H9 (cell line): ENCODE results near the gene FSIP1. TPM values are rescaled to one million over a fixed set of nuclear protein-coding genes. Genes with fewer than 3 reads are reported as not detected.

Experiments
- DNase-seq: peaks from one replicate; pipeline ENCODE4 v3.0.0-alpha.2; 2017
- H2AFZ ChIP-seq: one replicate; pipeline ENCODE4 v1.6.1; 2013; ENCODE audit warnings: mild to moderate bottlenecking, low read length, control low read depth, moderate library complexity
- H2AK5ac ChIP-seq: 2 replicates; pipeline ENCODE4 v1.6.1; 2013; ENCODE audit warnings: low read length, control low read depth, mixed read lengths; ENCODE audit not compliant: insufficient read length
- H2BK120ac ChIP-seq: one replicate; pipeline ENCODE4 v1.6.1; 2013; ENCODE audit warnings: low read depth, mild to moderate bottlenecking, low read length, control low read depth, inconsistent platforms; ENCODE audit not compliant: poor library complexity, severe bottlenecking
- H2BK12ac ChIP-seq: 2 replicates; pipeline ENCODE4 v1.6.1; 2013; ENCODE audit warnings: low read length, control low read depth, mixed read lengths, low read depth; ENCODE audit not compliant: insufficient read length
- H2BK15ac ChIP-seq: 2 replicates; pipeline ENCODE4 v1.6.1; 2013; ENCODE audit warnings: low read depth, low read length, control low read depth
- H2BK20ac ChIP-seq: one replicate; pipeline ENCODE4 v1.6.1; 2013; ENCODE audit warnings: low read depth, mild to moderate bottlenecking, low read length, control low read depth, inconsistent platforms; ENCODE audit not compliant: poor library complexity, severe bottlenecking
- H2BK5ac ChIP-seq: 2 replicates; pipeline ENCODE4 v1.6.1; 2013; ENCODE audit warnings: low read length, control low read depth, mixed read lengths; ENCODE audit not compliant: insufficient read length
- H3K14ac ChIP-seq: 2 replicates; pipeline ENCODE4 v1.6.1; 2013; ENCODE audit warnings: low read length, control low read depth; ENCODE audit not compliant: insufficient read depth
- H3K18ac ChIP-seq: 2 replicates; pipeline ENCODE4 v1.6.1; 2013; ENCODE audit warnings: low read depth, mild to moderate bottlenecking, mixed read lengths, low read length, control low read depth; ENCODE audit not compliant: insufficient read length
- H3K23ac ChIP-seq: 2 replicates; pipeline ENCODE4 v1.6.1; 2013; ENCODE audit warnings: low read length, control low read depth, mixed read lengths, low read depth; ENCODE audit not compliant: insufficient read length
- H3K23me2 ChIP-seq: 2 replicates; pipeline ENCODE4 v1.6.1; 2013; ENCODE audit warnings: low read depth, mild to moderate bottlenecking, mixed read lengths, low read length, control low read depth; ENCODE audit not compliant: insufficient read length, poor library complexity, severe bottlenecking
- H3K27ac ChIP-seq: 2 replicates; pipeline ENCODE4 v1.5.1; 2013; ENCODE audit warnings: low read length, control low read depth, mixed read lengths, low read depth; ENCODE audit not compliant: insufficient read length
- H3K27me3 ChIP-seq: 2 replicates; pipeline ENCODE4 v1.6.1; 2013; ENCODE audit warnings: low read length, control low read depth, inconsistent platforms; ENCODE audit not compliant: insufficient read depth
- H3K4ac ChIP-seq: 2 replicates; pipeline ENCODE4 v1.6.1; 2013; ENCODE audit warnings: low read depth, mild to moderate bottlenecking, control low read depth, inconsistent platforms, low read length, moderate library complexity
- H3K4me1 ChIP-seq: 2 replicates; pipeline ENCODE4 v1.6.1; 2013; ENCODE audit warnings: low read length, control low read depth, inconsistent platforms; ENCODE audit not compliant: insufficient read depth
- H3K4me2 ChIP-seq: 2 replicates; pipeline ENCODE4 v1.6.1; 2013; ENCODE audit warnings: low read length, control low read depth, mixed read lengths; ENCODE audit not compliant: insufficient read length, insufficient read depth
- H3K56ac ChIP-seq: 2 replicates; pipeline ENCODE4 v1.6.1; 2013; ENCODE audit warnings: low read depth, mild to moderate bottlenecking, mixed read lengths, low read length, control low read depth; ENCODE audit not compliant: insufficient read length
- H3K79me1 ChIP-seq: 2 replicates; pipeline ENCODE4 v1.6.1; 2013; ENCODE audit warnings: low read depth, mild to moderate bottlenecking, moderate library complexity, low read length, control low read depth, inconsistent platforms; ENCODE audit not compliant: insufficient read depth, poor library complexity, severe bottlenecking
- H3K79me2 ChIP-seq: 2 replicates; pipeline ENCODE4 v1.6.1; 2013; ENCODE audit warnings: low read length, control low read depth, inconsistent platforms; ENCODE audit not compliant: insufficient read depth
- H3K9ac ChIP-seq: 2 replicates; pipeline ENCODE4 v1.6.1; 2013; ENCODE audit warnings: low read length, control low read depth, mixed read lengths; ENCODE audit not compliant: insufficient read length; ENCODE audit errors: extremely low read depth
- H3K9me3 ChIP-seq: one replicate; pipeline ENCODE4 v1.6.1; 2013; ENCODE audit warnings: low read depth, low read length, inconsistent platforms; ENCODE audit not compliant: control insufficient read depth
- H3T11ph ChIP-seq: one replicate; pipeline ENCODE4 v1.6.1; 2013; ENCODE audit warnings: mild to moderate bottlenecking, low read length, control low read depth, inconsistent platforms
- H4K20me1 ChIP-seq: one replicate; pipeline ENCODE4 v1.6.1; 2013; ENCODE audit not compliant: control insufficient read depth, insufficient read length, insufficient read depth
- H4K5ac ChIP-seq: 2 replicates; pipeline ENCODE4 v1.6.1; 2013; ENCODE audit warnings: low read depth, mild to moderate bottlenecking, mixed read lengths, low read length, control low read depth; ENCODE audit not compliant: insufficient read length
- H4K8ac ChIP-seq: replicated peaks from 2 replicates; pipeline ENCODE4 v1.6.1; 2013; ENCODE audit warnings: low read length, control low read depth, mixed read lengths, low read depth; ENCODE audit not compliant: insufficient read length
- H4K91ac ChIP-seq: 2 replicates; pipeline ENCODE4 v1.6.1; 2013; ENCODE audit warnings: low read depth, mild to moderate bottlenecking, moderate library complexity, mixed read lengths, low read length, control low read depth; ENCODE audit not compliant: insufficient read length
- H3K27ac Mint-ChIP-seq, 3 experiments: 2 replicates in 2 of 3; 3 replicates in 1 of 3; pipeline ENCODE4 v1.8.0; 2020 to 2021; ENCODE audit warnings: mixed read lengths in 3 of 3, mild to moderate bottlenecking in 1 of 3, moderate library complexity in 1 of 3
- H3K27me3 Mint-ChIP-seq: 2 replicates; pipeline ENCODE4 v1.8.0; 2021; ENCODE audit warnings: low read depth, mild to moderate bottlenecking, moderate library complexity, mixed read lengths
- H3K36me3 Mint-ChIP-seq, 3 experiments: 2 replicates in 2 of 3; 3 replicates in 1 of 3; pipeline ENCODE4 v1.8.0; 2020 to 2021; ENCODE audit warnings: low read depth in 3 of 3, mixed read lengths in 3 of 3; ENCODE audit not compliant: insufficient read depth in 1 of 3
- H3K4me1 Mint-ChIP-seq, 2 experiments: 2 replicates each; pipeline ENCODE4 v1.8.0; 2020; ENCODE audit warnings: mixed read lengths in 2 of 2
- H3K4me3 Mint-ChIP-seq, 2 experiments: 2 replicates in 1 of 2; 3 replicates in 1 of 2; pipeline ENCODE4 v1.8.0; 2020 to 2021; ENCODE audit warnings: mild to moderate bottlenecking in 2 of 2, mixed read lengths in 2 of 2, moderate library complexity in 1 of 2
- H3K9me3 Mint-ChIP-seq, 2 experiments: 2 replicates in 1 of 2; 3 replicates in 1 of 2; pipeline ENCODE4 v1.8.0; 2020; ENCODE audit warnings: mild to moderate bottlenecking in 2 of 2, mixed read lengths in 2 of 2, moderate library complexity in 1 of 2
- CTCF ChIP-seq: fragments of 200-600 bp; sonication (generic); conservative IDR thresholded peaks from 3 replicates; pipeline ENCODE4 v1.8.0; 2021; ENCODE audit warnings: antibody characterized with exemption, mild to moderate bottlenecking
- WGBS: extraction: QIAGEN DNeasy Blood & Tissue Kit; methylation state at CpG from one replicate; pipeline ENCODE4 v1.1.7; 2013; ENCODE audit warnings: missing lambda C conversion rate, low lambda C conversion rate, mixed read lengths; ENCODE audit not compliant: insufficient read length; ENCODE audit errors: extremely low coverage; 5-methylcytosine and 5-hydroxymethylcytosine counted together
- total RNA-seq: library from RNA; stranded (reverse); gene quantifications from 2 replicates; pipeline ENCODE4 v1.2.1, GENCODE V29; 2021

FSIP1 gene
- total RNA-seq, 1 experiment from 2014 or later = 0.96 TPM

- H3K9me3 Mint-ChIP-seq = no peaks in the 10 kb centered on the region; a peak in 1 of 5 replicates
- Histone ChIP-seq H2AK5ac (no peak overlapping the region), H3K18ac (no peak overlapping the region), H3K14ac (peak overlapping the region; percentile 12; the same call in 1 of the 2 replicates), H3K4me1 (no peaks in the 10 kb centered on the region), H3K27me3 (no peaks in the 10 kb centered on the region), H4K8ac (no peak overlapping the region), H2AFZ (no peak overlapping the region), H3K27ac (no peak overlapping the region), H3K9me3 (no peaks in the 10 kb centered on the region), H4K91ac (no peak overlapping the region), H2BK120ac (no peak overlapping the region), H3K4ac (no peak overlapping the region), H2BK12ac (no peak overlapping the region), H3T11ph (no peak overlapping the region), H3K23me2 (no peaks in the 10 kb centered on the region), H2BK15ac (no peak overlapping the region), H2BK5ac (no peak overlapping the region), H4K20me1 (no peaks in the 10 kb centered on the region), H3K79me1 (no peaks in the 10 kb centered on the region), H3K79me2 (no peaks in the 10 kb centered on the region), H4K5ac (no peak overlapping the region), H2BK20ac (no peak overlapping the region), H3K56ac (no peak overlapping the region), H3K9ac (no peak overlapping the region), H3K23ac (no peak overlapping the region), H3K4me2 (no peak overlapping the region)
- no peaks in the 10 kb centered on the region for H3K36me3 Mint-ChIP-seq
- peaks cover 0 to under 1% of the 10 kb centered on the region in 2 experiments; a peak in 3 of 4 replicates for H3K4me1 Mint-ChIP-seq
- no CpG with 5 or more reads among the region's 2 CpGs for WGBS
- H3K27ac Mint-ChIP-seq = no peak overlapping the region
- DNase-seq = no peak
- TF ChIP-seq CTCF = no peak
- no peak overlapping the region for H3K4me3 Mint-ChIP-seq
- H3K27me3 Mint-ChIP-seq = peaks cover 12% of the 10 kb centered on the region
Observed at GRCh38 chr15:39573287-39573686, 209.4 kb downstream of the FSIP1 start.
